Bronchial epithelial cell (primary cell): ENCODE results near the gene EVPL. TPM values are rescaled to one million over a fixed set of nuclear protein-coding genes. Genes with fewer than 3 reads are reported as not detected.

Source experiments
- DNase-seq: peaks from one replicate; pipeline ENCODE4 v3.0.0-alpha.2; 2010; ENCODE audit warnings: low read depth
- FAIRE-seq: peaks from 2 replicates; lab custom pipeline; 2011; peaks lifted over from hg19 to GRCh38; lab: Jason Lieb, UNC
- H3K27me3 ChIP-seq: 2 replicates; pipeline ENCODE4 v1.5.1; 2011; ENCODE audit warnings: low read length; ENCODE audit not compliant: control insufficient read depth, insufficient read depth
- H3K36me3 ChIP-seq: 2 replicates; pipeline ENCODE4 v1.5.1; 2011; ENCODE audit warnings: low read length; ENCODE audit not compliant: control insufficient read depth, insufficient read depth
- H3K4me3 ChIP-seq: 2 replicates; pipeline ENCODE4 v1.5.1; 2011; ENCODE audit warnings: mild to moderate bottlenecking, low read depth, low read length, control low read depth
- total RNA-seq: library from RNA; depleted of rRNA; stranded (reverse); fragments of >200 nt; gene quantifications from 2 replicates; pipeline ENCODE4 v1.2.1, GENCODE V29; 2014
- TF ChIP-seq, protein P1 (sequence below): IDR thresholded peaks from 2 replicates; pipeline ENCODE4 v1.5.1; 2011; ENCODE audit warnings: mild to moderate bottlenecking, moderate library complexity, low read length, control low read depth, inconsistent platforms; ENCODE audit not compliant: insufficient read depth, severe bottlenecking

Gene EVPL
- total RNA-seq: 27.1 and 93.3 TPM in 2 replicates

DNA sequence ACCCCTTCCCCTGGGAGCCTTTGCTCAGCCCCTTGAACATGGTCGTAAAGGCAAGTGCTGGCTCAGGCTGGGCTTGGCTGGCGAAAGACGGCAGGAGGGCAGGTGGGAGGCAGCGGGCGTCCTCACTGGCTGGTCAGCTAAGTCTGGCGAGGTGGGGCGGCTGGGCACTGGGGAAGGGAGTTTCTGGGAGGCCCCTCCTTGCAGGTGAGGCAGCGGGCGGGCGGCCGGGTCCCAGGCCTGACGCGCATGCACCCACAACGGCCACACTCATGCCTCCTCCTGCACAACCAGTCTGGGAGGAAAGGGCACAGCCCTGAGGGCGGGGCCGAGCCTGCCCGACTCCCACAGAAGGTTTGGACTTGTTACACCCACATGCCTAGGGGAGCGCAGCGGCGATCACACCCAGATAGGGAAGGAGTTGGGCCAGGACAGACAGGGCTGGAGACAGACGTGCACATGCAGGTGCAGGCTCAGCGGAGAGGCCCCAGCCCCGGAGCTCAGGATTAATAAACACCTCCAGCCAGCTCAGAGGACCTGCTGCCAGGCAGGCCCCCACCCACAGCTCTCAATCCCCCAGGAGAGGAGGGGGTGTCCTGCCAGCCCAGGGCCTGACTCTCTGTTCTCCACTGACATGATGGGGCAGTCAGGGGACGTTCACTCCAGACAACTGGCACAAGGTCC, at the start of gene EVPL:
TSS of gene EVPL (minus strand) at position 148 of the 681 bp plus-strand sequence. CDS start at position 40, 108 bp downstream.
- Histone ChIP-seq H3K4me3 (peak within 1 kb of the TSS; percentile 73), H3K36me3 (peaks cover 15% of the 10 kb centered on the region), H3K27me3 (no peaks in the 10 kb centered on the region)
- TF ChIP-seq, protein P1, sequence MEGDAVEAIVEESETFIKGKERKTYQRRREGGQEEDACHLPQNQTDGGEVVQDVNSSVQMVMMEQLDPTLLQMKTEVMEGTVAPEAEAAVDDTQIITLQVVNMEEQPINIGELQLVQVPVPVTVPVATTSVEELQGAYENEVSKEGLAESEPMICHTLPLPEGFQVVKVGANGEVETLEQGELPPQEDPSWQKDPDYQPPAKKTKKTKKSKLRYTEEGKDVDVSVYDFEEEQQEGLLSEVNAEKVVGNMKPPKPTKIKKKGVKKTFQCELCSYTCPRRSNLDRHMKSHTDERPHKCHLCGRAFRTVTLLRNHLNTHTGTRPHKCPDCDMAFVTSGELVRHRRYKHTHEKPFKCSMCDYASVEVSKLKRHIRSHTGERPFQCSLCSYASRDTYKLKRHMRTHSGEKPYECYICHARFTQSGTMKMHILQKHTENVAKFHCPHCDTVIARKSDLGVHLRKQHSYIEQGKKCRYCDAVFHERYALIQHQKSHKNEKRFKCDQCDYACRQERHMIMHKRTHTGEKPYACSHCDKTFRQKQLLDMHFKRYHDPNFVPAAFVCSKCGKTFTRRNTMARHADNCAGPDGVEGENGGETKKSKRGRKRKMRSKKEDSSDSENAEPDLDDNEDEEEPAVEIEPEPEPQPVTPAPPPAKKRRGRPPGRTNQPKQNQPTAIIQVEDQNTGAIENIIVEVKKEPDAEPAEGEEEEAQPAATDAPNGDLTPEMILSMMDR: no peak
- FAIRE-seq (peak; percentile 40), DNase-seq (peak; percentile 92)

DNA sequence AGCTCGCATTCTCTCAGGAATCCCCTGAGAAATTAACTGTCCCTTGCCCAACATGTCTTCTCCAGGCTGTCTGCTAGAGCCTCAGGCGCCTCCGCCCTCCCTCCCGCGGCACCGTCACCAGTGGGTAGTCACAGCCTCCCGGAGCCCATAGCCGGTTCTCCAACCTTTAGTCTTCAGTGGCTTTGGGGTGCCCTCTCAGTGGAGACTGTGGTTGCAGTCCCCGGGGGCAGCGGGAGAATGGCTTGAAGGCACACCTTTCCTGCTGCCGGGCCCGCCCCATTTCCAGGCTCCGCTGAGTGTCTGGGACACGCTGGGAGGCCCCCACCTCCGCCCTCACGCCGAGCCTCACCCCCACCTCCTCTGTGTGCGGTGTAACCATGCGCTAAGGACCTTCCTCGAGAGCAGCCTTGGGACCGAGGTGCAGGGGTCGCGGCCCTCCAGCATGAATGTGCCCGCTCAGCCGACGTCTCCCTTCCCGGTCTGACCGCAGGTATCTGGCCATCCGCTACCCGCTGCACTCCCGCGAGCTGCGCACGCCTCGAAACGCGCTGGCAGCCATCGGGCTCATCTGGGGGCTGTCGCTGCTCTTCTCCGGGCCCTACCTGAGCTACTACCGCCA, 49.1 kb upstream of the EVPL start:
- H3K27me3 ChIP-seq: peaks cover 51% of the 10 kb centered on the region
- H3K36me3 ChIP-seq: no peaks in the 10 kb centered on the region
- DNase-seq (no peak), FAIRE-seq (no peak)
- H3K4me3 ChIP-seq: no peak overlapping the region
- TF ChIP-seq, protein P1: no peak

DNA sequence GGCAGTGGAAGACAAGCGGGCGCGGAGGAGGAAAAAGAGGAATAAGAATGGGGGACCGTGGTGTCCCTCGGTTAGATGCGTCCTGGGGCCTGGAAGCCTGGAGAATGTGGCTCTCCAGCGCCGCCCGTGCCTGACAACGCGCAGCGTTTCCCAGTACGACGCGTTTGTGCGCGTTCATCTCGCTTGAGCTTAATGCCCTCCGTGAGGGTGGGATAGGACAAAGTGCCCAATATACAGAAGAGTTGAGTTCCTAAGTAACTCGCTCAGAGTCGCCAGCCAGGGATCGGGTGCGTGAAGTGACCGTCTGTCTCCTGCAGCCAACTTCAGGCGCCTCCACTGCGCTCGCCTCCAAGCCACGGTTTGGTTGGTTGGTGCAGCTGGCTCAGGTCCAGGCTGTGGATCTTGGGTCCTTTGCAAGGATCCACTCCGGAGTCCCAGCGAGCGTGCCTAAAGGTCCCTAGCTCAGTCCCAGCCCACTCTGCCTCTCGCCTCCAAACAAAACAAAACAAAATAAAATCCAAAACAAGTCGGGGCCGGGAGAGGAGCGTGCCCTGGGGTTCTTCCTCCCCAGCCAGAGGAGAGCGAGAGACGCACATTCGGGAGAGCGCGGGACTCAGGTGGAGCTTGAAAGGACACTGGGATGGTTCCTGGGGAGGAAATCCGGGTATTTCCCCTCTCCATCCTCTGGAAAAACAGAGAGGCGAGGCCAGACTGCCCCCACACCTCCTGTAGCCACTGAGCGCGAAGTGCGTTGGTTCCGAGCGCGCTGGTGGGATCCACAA, 48.4 kb upstream of the EVPL start:
- peaks cover 51% of the 10 kb centered on the region for H3K27me3 ChIP-seq
- FAIRE-seq: no peak
- TF ChIP-seq, protein P1: peak; percentile 41
- H3K36me3 ChIP-seq: no peaks in the 10 kb centered on the region
- H3K4me3 ChIP-seq: no peak overlapping the region
- DNase-seq: no peak

DNA sequence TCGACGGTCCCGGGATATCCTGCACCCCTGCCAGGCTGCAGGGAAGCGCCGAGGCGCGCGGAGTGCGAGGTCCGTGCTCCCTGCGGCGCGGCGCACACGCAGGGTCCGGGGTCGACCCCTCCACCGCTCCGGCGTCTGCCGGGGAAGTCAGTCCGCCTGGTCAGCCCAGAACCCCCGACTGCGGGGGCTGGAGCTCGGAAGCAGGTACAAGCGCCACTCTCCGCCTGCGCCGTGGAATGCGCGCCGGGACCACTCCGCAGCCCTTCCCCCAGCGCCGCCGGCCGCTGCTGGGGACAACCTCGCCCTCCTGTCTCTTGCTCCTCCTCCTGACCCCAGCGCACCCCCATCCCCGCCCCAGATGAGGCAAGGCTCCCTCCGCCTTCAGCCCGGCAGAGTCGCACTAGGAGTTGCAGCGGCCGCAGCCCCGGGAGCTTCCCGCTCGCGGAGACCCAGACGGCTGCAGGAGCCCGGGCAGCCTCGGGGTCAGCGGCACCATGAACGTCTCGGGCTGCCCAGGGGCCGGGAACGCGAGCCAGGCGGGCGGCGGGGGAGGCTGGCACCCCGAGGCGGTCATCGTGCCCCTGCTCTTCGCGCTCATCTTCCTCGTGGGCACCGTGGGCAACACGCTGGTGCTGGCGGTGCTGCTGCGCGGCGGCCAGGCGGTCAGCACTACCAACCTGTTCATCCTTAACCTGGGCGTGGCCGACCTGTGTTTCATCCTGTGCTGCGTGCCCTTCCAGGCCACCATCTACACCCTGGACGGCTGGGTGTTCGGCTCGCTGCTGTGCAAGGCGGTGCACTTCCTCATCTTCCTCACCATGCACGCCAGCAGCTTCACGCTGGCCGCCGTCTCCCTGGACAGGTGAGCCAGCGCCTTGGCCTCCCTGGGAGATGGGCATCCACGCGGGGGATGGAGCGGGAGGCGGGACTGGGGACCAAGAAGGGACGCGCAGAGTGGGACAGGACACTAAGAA, 47.6 kb upstream of the EVPL start, which contains the start of gene GALR2:
TSS of gene GALR2 (plus strand) at position 392 of the 974 bp plus-strand sequence. CDS start at position 495, 103 bp downstream.
- H3K4me3 ChIP-seq: no peak within 1 kb of the TSS
- DNase-seq: no peak
- H3K27me3 ChIP-seq: peaks cover 49% of the 10 kb centered on the region
- H3K36me3 ChIP-seq: no peaks in the 10 kb centered on the region
- TF ChIP-seq, protein P1: no peak
- no peak for FAIRE-seq

DNA sequence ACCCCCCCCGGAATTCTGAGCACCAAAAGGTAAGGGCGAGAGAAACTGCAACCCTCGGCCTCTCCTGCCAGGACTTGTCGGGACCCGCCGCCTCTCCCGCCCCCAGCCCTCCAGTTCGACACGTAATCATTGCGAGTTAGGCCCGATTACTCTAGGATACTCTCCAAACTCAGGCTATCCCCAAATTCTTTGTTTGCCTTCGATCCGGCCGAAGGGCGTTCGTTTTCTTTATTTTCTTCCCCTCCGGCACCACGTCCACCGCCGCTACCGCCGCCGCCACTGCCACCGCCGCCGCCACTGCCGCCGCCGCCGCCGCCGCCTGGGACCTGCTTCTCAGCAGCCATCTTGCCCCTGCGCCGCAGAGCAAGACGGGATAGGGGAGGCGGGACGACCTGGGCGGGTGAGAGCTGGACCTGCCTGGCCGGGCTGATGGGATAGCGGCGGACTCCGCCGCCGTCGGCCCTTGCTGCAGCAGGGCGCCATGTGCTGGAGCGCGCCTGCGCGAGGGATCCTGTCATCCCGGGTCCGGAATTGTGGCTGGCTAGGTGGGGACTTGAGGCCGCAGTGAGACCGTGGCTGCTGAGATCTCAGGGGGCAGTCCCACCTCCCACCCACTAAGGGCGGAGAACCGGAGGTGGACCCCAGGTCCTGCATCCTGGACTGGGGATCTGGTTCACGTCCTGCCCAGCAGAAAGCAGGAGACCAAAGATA, 45.2 kb upstream of the EVPL start, which contains the start of gene SRP68:
TSS of gene SRP68 (minus strand) at position 370 of the 711 bp plus-strand sequence. CDS start at position 344, 26 bp downstream.
- H3K4me3 ChIP-seq: peak within 1 kb of the TSS; percentile 69
- DNase-seq (peak; percentile 88), FAIRE-seq (no peak)

More for the DNA sequence above, 45.2 kb upstream of the EVPL start, which contains the start of gene SRP68:
- peaks cover 8% of the 10 kb centered on the region for H3K36me3 ChIP-seq
- TF ChIP-seq, protein P1: no peak
- peaks cover 29% of the 10 kb centered on the region for H3K27me3 ChIP-seq
